Keratinocyte (primary cell): ENCODE measurements around the gene MAPKBP1.

Source experiments
- CTCF ChIP-seq, 3 experiments: IDR thresholded peaks in 1 of 3; conservative IDR thresholded peaks in 1 of 3; optimal IDR thresholded peaks in 1 of 3; 2 replicates in 2 of 3; 3 replicates in 1 of 3; pipeline versions ENCODE3 to v1.5.1; 2011; ENCODE audit warnings: low read length in 3 of 3, mild to moderate bottlenecking in 3 of 3, moderate library complexity in 2 of 3, control low read depth in 1 of 3, inconsistent platforms in 1 of 3; ENCODE audit not compliant: insufficient read depth in 2 of 3; ENCODE audit errors: extremely low read depth in 1 of 3
- EZH2 ChIP-seq: IDR thresholded peaks from one replicate; pipeline ENCODE4 v1.6.1; 2012; ENCODE audit warnings: inconsistent platforms, mild to moderate bottlenecking, low read length, moderate library complexity

- TF ChIP-seq CTCF (optimal IDR thresholded peaks at IDR 0.05 in 1 of 3, IDR thresholded peaks at IDR 0.05 in 1 of 3, conservative IDR thresholded peaks at IDR 0.05 in 1 of 3; ENCODE audit: extremely low read depth in 1 of 3, insufficient read depth in 2 of 3, low read length in 3 of 3) (no peak), EZH2 (no peak)
These were observed 3.2 kb downstream of the MAPKBP1 start for GRCh38 chr15:41777421-41777973.
